ENCODE measurements around the gene TMTC1. TPM values are rescaled to one million over a fixed set of nuclear protein-coding genes. Genes with fewer than 3 reads are reported as not detected.

TMTC1 gene
- polyA plus RNA-seq, 1 of the 3 experiments (the other 2 are of a cell fraction), result 0.13 TPM

DNA sequence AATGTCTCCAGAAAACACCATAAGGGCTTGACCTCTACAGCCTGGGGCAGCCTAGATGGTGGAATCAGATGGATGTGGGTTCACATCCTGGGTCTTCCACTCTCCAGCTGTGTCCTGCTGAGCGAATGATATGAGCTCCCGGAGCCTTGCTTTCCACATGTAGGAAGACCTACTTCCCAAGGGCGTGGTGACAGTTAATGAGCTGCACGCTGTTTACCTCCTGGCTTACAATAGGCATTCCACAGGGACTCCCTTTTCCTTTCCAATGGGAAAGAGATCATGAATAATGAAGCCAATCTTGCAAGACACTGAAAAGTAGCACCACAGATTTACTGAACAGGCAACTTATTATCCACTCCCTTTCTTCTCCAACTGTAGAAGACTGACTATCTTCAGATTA is 46.1 kb downstream of the TMTC1 start:
- 66% methylated on average over 4 of the region's 4 CpGs for WGBS (ENCODE audit: low lambda C conversion rate)
- Histone ChIP-seq H2AFZ (ENCODE audit: low read depth) (no peak overlapping the region), H3K4me1 (ENCODE audit: control insufficient read depth in 1 of 2, insufficient read depth in 2 of 2, low read depth in 1 of 2, low read length in 1 of 2) (peaks cover 0 to 2% of the 10 kb centered on the region in 2 experiments; a peak in 3 of 4 replicates), H3K4me3 (ENCODE audit: low read depth in 2 of 2, low read length in 1 of 2) (no peak overlapping the region), H3F3A (replicated peaks; ENCODE audit: insufficient read depth) (peaks cover 7% of the 10 kb centered on the region), H3K9me2 (no peaks in the 10 kb centered on the region), H4K20me1 (ENCODE audit: insufficient read depth) (no peaks in the 10 kb centered on the region), H3K27me3 (ENCODE audit: insufficient read depth) (no peaks in the 10 kb centered on the region), H3K27ac (ENCODE audit: low read depth in 2 of 2, low read length in 1 of 2) (no peak overlapping the region), H3K79me2 (ENCODE audit: insufficient read depth) (no peaks in the 10 kb centered on the region), H3K9me3 (no peaks in the 10 kb centered on the region), H3K4me2 (no peak overlapping the region), H3K9ac (no peak overlapping the region), H3K36me3 (replicated peaks in 1 of 2; ENCODE audit: control insufficient read depth in 1 of 2, insufficient read depth in 2 of 2, low read length in 1 of 2) (no peaks in the 10 kb centered on the region)
- POLR2A ChIA-PET, result no interaction called here
- no peak for DNase-seq
- CTCF ChIA-PET, result no interaction called here
- TF ChIP-seq POLR2AphosphoS5 (IDR thresholded peaks at IDR 0.05; ENCODE audit: low read depth, low read length) (no peak), FOXJ3 (CRISPR knock-in tag; IDR thresholded peaks at IDR 0.05) (no peak), TEAD4 (IDR thresholded peaks at IDR 0.05; ENCODE audit: borderline replicate concordance, insufficient read depth) (no peak), RAD21 (IDR thresholded peaks at IDR 0.05; ENCODE audit: low read length) (no peak), RFX5 (IDR thresholded peaks at IDR 0.05; ENCODE audit: low read length) (no peak), JUND (IDR thresholded peaks at IDR 0.05) (no peak), RCOR1 (IDR thresholded peaks at IDR 0.05; ENCODE audit: low read length) (no peak), GATA2 (CRISPR knock-in tag; IDR thresholded peaks at IDR 0.05) (no peak), MEF2A (IDR thresholded peaks at IDR 0.05; ENCODE audit: borderline replicate concordance, low read depth) (no peak), MXI1 (IDR thresholded peaks at IDR 0.05; ENCODE audit: low read depth, low read length) (no peak), NRF1 (IDR thresholded peaks at IDR 0.05; ENCODE audit: low read depth, low read length) (no peak), SIN3A (IDR thresholded peaks at IDR 0.05; ENCODE audit: borderline replicate concordance, low read depth, low read length) (no peak), FOXM1 (IDR thresholded peaks at IDR 0.05; ENCODE audit: low read depth) (no peak)
- TF ChIP-seq, protein P1, sequence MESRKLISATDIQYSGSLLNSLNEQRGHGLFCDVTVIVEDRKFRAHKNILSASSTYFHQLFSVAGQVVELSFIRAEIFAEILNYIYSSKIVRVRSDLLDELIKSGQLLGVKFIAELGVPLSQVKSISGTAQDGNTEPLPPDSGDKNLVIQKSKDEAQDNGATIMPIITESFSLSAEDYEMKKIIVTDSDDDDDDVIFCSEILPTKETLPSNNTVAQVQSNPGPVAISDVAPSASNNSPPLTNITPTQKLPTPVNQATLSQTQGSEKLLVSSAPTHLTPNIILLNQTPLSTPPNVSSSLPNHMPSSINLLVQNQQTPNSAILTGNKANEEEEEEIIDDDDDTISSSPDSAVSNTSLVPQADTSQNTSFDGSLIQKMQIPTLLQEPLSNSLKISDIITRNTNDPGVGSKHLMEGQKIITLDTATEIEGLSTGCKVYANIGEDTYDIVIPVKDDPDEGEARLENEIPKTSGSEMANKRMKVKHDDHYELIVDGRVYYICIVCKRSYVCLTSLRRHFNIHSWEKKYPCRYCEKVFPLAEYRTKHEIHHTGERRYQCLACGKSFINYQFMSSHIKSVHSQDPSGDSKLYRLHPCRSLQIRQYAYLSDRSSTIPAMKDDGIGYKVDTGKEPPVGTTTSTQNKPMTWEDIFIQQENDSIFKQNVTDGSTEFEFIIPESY (IDR thresholded peaks at IDR 0.05; ENCODE audit: borderline replicate concordance, low read depth), result no peak
- TF ChIP-seq, protein P2, sequence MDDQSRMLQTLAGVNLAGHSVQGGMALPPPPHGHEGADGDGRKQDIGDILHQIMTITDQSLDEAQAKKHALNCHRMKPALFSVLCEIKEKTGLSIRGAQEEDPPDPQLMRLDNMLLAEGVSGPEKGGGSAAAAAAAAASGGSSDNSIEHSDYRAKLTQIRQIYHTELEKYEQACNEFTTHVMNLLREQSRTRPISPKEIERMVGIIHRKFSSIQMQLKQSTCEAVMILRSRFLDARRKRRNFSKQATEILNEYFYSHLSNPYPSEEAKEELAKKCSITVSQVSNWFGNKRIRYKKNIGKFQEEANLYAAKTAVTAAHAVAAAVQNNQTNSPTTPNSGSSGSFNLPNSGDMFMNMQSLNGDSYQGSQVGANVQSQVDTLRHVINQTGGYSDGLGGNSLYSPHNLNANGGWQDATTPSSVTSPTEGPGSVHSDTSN (IDR thresholded peaks at IDR 0.05), result no peak

DNA sequence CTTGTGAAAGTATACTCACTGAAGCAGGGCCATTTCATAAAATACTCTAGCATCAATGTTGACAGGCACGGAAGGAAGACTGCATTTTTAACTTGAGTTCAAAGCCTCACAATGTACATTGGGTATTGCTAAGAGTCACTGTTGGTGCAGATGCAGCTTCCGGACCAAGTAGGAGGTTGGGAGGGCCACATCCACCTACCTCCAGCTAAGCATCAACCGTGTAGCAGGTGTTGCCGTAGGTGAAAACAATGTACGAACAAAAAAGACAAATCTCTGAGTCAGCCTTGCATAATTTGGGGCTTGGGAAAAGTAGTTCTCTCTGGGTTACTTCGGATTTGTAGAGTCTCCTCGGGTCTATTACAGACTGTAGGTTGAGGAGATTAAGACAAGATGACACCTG is 48.1 kb downstream of the TMTC1 start:
- Histone ChIP-seq H4K20me1 (ENCODE audit: insufficient read depth) (no peaks in the 10 kb centered on the region), H3K27me3 (ENCODE audit: insufficient read depth) (no peaks in the 10 kb centered on the region), H3K4me1 (ENCODE audit: control insufficient read depth in 1 of 2, insufficient read depth in 2 of 2, low read depth in 1 of 2, low read length in 1 of 2) (peaks cover 0 to 4% of the 10 kb centered on the region in 2 experiments; a peak in 2 of 4 replicates), H3K9me3 (no peaks in the 10 kb centered on the region), H3K27ac (ENCODE audit: low read depth in 2 of 2, low read length in 1 of 2) (no peak overlapping the region), H3K36me3 (replicated peaks in 1 of 2; ENCODE audit: control insufficient read depth in 1 of 2, insufficient read depth in 2 of 2, low read length in 1 of 2) (no peaks in the 10 kb centered on the region), H3K79me2 (ENCODE audit: insufficient read depth) (no peaks in the 10 kb centered on the region), H3K4me2 (no peak overlapping the region), H3K9me2 (no peaks in the 10 kb centered on the region), H3K9ac (no peak overlapping the region), H2AFZ (ENCODE audit: low read depth) (no peak overlapping the region), H3F3A (replicated peaks; ENCODE audit: insufficient read depth) (no peaks in the 10 kb centered on the region), H3K4me3 (ENCODE audit: low read depth in 2 of 2, low read length in 1 of 2) (no peak overlapping the region)
- WGBS (ENCODE audit: low lambda C conversion rate), result 47% methylated on average over 6 of the region's 7 CpGs
- ChIA-PET POLR2A (no interaction called here), CTCF (interaction anchor here (1.1 kb wide), 1 partner anchor 8 kb away, joined by 3 read pairs; no protein-coding TSS in a partner anchor)
- DNase-seq, result no peak
- no peak for TF ChIP-seq RCOR1 (IDR thresholded peaks at IDR 0.05; ENCODE audit: low read length)
- no peak for TF ChIP-seq MEF2A (IDR thresholded peaks at IDR 0.05; ENCODE audit: borderline replicate concordance, low read depth)
- TF ChIP-seq RXRA (IDR thresholded peaks at IDR 0.05; ENCODE audit: borderline replicate concordance, low read depth), result no peak
- no peak for TF ChIP-seq SIN3A (IDR thresholded peaks at IDR 0.05; ENCODE audit: borderline replicate concordance, low read depth, low read length)
- TF ChIP-seq YY1 (IDR thresholded peaks at IDR 0.05; ENCODE audit: low read depth), result no peak
- TF ChIP-seq, protein P3, sequence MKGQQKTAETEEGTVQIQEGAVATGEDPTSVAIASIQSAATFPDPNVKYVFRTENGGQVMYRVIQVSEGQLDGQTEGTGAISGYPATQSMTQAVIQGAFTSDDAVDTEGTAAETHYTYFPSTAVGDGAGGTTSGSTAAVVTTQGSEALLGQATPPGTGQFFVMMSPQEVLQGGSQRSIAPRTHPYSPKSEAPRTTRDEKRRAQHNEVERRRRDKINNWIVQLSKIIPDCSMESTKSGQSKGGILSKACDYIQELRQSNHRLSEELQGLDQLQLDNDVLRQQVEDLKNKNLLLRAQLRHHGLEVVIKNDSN (IDR thresholded peaks at IDR 0.05; ENCODE audit: borderline replicate concordance, low read depth), result no peak
- TF ChIP-seq SMC3 (IDR thresholded peaks at IDR 0.05; ENCODE audit: low read depth, low read length), result no peak
- TF ChIP-seq, protein P4, sequence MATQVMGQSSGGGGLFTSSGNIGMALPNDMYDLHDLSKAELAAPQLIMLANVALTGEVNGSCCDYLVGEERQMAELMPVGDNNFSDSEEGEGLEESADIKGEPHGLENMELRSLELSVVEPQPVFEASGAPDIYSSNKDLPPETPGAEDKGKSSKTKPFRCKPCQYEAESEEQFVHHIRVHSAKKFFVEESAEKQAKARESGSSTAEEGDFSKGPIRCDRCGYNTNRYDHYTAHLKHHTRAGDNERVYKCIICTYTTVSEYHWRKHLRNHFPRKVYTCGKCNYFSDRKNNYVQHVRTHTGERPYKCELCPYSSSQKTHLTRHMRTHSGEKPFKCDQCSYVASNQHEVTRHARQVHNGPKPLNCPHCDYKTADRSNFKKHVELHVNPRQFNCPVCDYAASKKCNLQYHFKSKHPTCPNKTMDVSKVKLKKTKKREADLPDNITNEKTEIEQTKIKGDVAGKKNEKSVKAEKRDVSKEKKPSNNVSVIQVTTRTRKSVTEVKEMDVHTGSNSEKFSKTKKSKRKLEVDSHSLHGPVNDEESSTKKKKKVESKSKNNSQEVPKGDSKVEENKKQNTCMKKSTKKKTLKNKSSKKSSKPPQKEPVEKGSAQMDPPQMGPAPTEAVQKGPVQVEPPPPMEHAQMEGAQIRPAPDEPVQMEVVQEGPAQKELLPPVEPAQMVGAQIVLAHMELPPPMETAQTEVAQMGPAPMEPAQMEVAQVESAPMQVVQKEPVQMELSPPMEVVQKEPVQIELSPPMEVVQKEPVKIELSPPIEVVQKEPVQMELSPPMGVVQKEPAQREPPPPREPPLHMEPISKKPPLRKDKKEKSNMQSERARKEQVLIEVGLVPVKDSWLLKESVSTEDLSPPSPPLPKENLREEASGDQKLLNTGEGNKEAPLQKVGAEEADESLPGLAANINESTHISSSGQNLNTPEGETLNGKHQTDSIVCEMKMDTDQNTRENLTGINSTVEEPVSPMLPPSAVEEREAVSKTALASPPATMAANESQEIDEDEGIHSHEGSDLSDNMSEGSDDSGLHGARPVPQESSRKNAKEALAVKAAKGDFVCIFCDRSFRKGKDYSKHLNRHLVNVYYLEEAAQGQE (IDR thresholded peaks at IDR 0.05; ENCODE audit: low read depth, low read length), result no peak
- no peak for TF ChIP-seq JUND (IDR thresholded peaks at IDR 0.05)
- TF ChIP-seq POLR2AphosphoS5 (IDR thresholded peaks at IDR 0.05; ENCODE audit: low read depth, low read length), result no peak
- no peak for TF ChIP-seq GATA2 (CRISPR knock-in tag; IDR thresholded peaks at IDR 0.05)
- TF ChIP-seq, protein P5, sequence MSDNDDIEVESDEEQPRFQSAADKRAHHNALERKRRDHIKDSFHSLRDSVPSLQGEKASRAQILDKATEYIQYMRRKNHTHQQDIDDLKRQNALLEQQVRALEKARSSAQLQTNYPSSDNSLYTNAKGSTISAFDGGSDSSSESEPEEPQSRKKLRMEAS (IDR thresholded peaks at IDR 0.05; ENCODE audit: low read depth), result no peak
